ENCODE results near the gene PTPRQ. TPM values are rescaled to one million over a fixed set of nuclear protein-coding genes. Genes with fewer than 3 reads are reported as not detected.

The PTPRQ gene
- total and polyA plus RNA-seq, 9 of the 15 experiments (the other 6 are each of a cell fraction or from before 2014, with no cell fraction given): not detected

GRCh38 chr12:80625051-80625450 is 181.0 kb downstream of the PTPRQ start (continued):
- TF ChIP-seq ZKSCAN8 (CRISPR knock-in tag; IDR thresholded peaks at IDR 0.05) (no peak), CAMTA2 (CRISPR knock-in tag; conservative IDR thresholded peaks at IDR 0.05) (no peak), SIX5 (IDR thresholded peaks at IDR 0.05; ENCODE audit: borderline replicate concordance in 1 of 2, insufficient read depth in 1 of 2, low read depth in 1 of 2, low read length in 2 of 2) (no peak), TAF1 (IDR thresholded peaks at IDR 0.05; ENCODE audit: control insufficient read depth, extremely low read depth, insufficient read depth, low read length, severe bottlenecking) (no peak), ELK1 (CRISPR knock-in tag; IDR thresholded peaks at IDR 0.05) (no peak), HEY1 (CRISPR knock-in tag; IDR thresholded peaks at IDR 0.05; ENCODE audit: borderline replicate concordance) (no peak), MEF2D (tag; conservative IDR thresholded peaks at IDR 0.05; ENCODE audit: low read depth) (no peak), TAF15 (IDR thresholded peaks at IDR 0.05; ENCODE audit: low read depth, low read length) (no peak), HSF4 (CRISPR knock-in tag; IDR thresholded peaks at IDR 0.05; ENCODE audit: borderline replicate concordance) (no peak), ZNF449 (CRISPR knock-in tag; IDR thresholded peaks at IDR 0.05) (no peak)

All from K562 (cell line).